CD14-positive monocyte (primary cell): ENCODE measurements around the gene DERL3. TPM values are rescaled to one million over a fixed set of nuclear protein-coding genes. Genes with fewer than 3 reads are reported as not detected.

Source experiments
- DNase-seq, 3 donors: peaks; one replicate each; pipeline ENCODE4 v3.0.0-alpha.2; 2011 to 2022
- H2AFZ ChIP-seq: 2 replicates; pipeline ENCODE4 v1.6.0; 2012; ENCODE audit warnings: mild to moderate bottlenecking, low read depth, low read length, inconsistent platforms; ENCODE audit not compliant: insufficient read depth, poor library complexity, severe bottlenecking
- H3K27ac ChIP-seq, 2 donors: 1 replicate in 1 of 2; 2 replicates in 1 of 2; pipeline ENCODE4 v1.5.1; 2012 to 2013; ENCODE audit warnings: low read length in 2 of 2, control low read depth in 1 of 2, inconsistent platforms in 1 of 2, low read depth in 1 of 2, mild to moderate bottlenecking in 1 of 2
- H3K27me3 ChIP-seq, 2 donors: one replicate each; pipeline versions ENCODE4 v1.6.0 to v1.6.1; 2011 to 2013; ENCODE audit warnings: low read length in 2 of 2; ENCODE audit not compliant: control insufficient read depth in 2 of 2, insufficient read depth in 2 of 2
- H3K36me3 ChIP-seq, 2 donors: replicated peaks in 1 of 2; 1 replicate in 1 of 2; 2 replicates in 1 of 2; pipeline versions ENCODE4 v1.5.1 to v1.6.1; 2012 to 2013; ENCODE audit warnings: low read length in 2 of 2, control low read depth in 1 of 2, inconsistent platforms in 1 of 2, mild to moderate bottlenecking in 1 of 2; ENCODE audit not compliant: insufficient read depth in 2 of 2, control insufficient read depth in 1 of 2
- H3K4me1 ChIP-seq, 2 donors: 1 replicate in 1 of 2; 2 replicates in 1 of 2; pipeline versions ENCODE4 v1.5.1 to v1.6.1; 2012 to 2013; ENCODE audit warnings: low read length in 2 of 2, control low read depth in 1 of 2, inconsistent platforms in 1 of 2, mild to moderate bottlenecking in 1 of 2, moderate library complexity in 1 of 2; ENCODE audit not compliant: insufficient read depth in 2 of 2, control insufficient read depth in 1 of 2
- H3K4me2 ChIP-seq: replicated peaks from 2 replicates; pipeline ENCODE3; 2012; ENCODE audit warnings: low read length, moderate library complexity, mild to moderate bottlenecking; ENCODE audit not compliant: poor library complexity, severe bottlenecking; ENCODE audit errors: extremely low read depth
- H3K4me3 ChIP-seq, 3 experiments: fragments of 200-600 bp in 1 of 3; sonication (generic) in 1 of 3; replicated peaks in 1 of 3; 1 replicate in 2 of 3; 2 replicates in 1 of 3; pipeline ENCODE4 v1.5.1; 2011 to 2013; ENCODE audit warnings: low read length in 3 of 3, mild to moderate bottlenecking in 3 of 3, control low read depth in 2 of 3, low read depth in 2 of 3, inconsistent platforms in 1 of 3, moderate library complexity in 1 of 3
- H3K79me2 ChIP-seq: 2 replicates; pipeline ENCODE4 v1.6.0; 2012; ENCODE audit warnings: mild to moderate bottlenecking, control low read depth, inconsistent platforms, low read length, moderate library complexity; ENCODE audit not compliant: insufficient read depth
- H3K9ac ChIP-seq: 2 replicates; pipeline ENCODE4 v1.6.0; 2017; ENCODE audit warnings: low read length, mild to moderate bottlenecking; ENCODE audit not compliant: insufficient read depth, poor library complexity, severe bottlenecking
- H3K9me3 ChIP-seq, 2 donors: replicated peaks in 1 of 2; 1 replicate in 1 of 2; 2 replicates in 1 of 2; pipeline versions ENCODE4 v1.5.1 to v1.6.1; 2012 to 2013; ENCODE audit warnings: low read length in 2 of 2, control low read depth in 1 of 2; ENCODE audit not compliant: control insufficient read depth in 1 of 2, insufficient read depth in 1 of 2
- H4K20me1 ChIP-seq: 2 replicates; pipeline ENCODE4 v1.6.0; 2012; ENCODE audit warnings: mild to moderate bottlenecking, low read length, control low read depth, moderate library complexity; ENCODE audit not compliant: insufficient read depth
- H3K27ac Mint-ChIP-seq, 7 donors: one replicate each; pipeline ENCODE4 v1.8.0; 2020; ENCODE audit warnings: mild to moderate bottlenecking in 7 of 7, mixed read lengths in 7 of 7, moderate library complexity in 6 of 7, inconsistent platforms in 2 of 7
- H3K27me3 Mint-ChIP-seq, 3 donors: one replicate each; pipeline ENCODE4 v1.8.0; 2021 to 2022; ENCODE audit warnings: low read depth in 3 of 3, mild to moderate bottlenecking in 3 of 3, mixed read lengths in 3 of 3, moderate library complexity in 3 of 3, inconsistent platforms in 1 of 3
- H3K36me3 Mint-ChIP-seq, 2 donors: one replicate each; pipeline ENCODE4 v1.8.0; 2020; ENCODE audit warnings: mixed read lengths in 2 of 2, inconsistent platforms in 1 of 2, mild to moderate bottlenecking in 1 of 2
- H3K4me1 Mint-ChIP-seq: one replicate; pipeline ENCODE4 v1.8.0; 2020; ENCODE audit warnings: mild to moderate bottlenecking, mixed read lengths
- H3K4me3 Mint-ChIP-seq, 2 donors: one replicate each; pipeline ENCODE4 v1.8.0; 2020; ENCODE audit warnings: mild to moderate bottlenecking in 2 of 2, mixed read lengths in 2 of 2, moderate library complexity in 1 of 2
- H3K9me3 Mint-ChIP-seq, 7 donors: one replicate each; pipeline ENCODE4 v1.8.0; 2020 to 2022; ENCODE audit warnings: mixed read lengths in 7 of 7, mild to moderate bottlenecking in 6 of 7, moderate library complexity in 6 of 7, inconsistent platforms in 2 of 7
- CTCF ChIP-seq: fragments of 200-600 bp; IDR thresholded peaks from one replicate; pipeline ENCODE4 v1.8.0; 2022; ENCODE audit warnings: antibody characterized with exemption, mild to moderate bottlenecking
- WGBS: methylation state at CpG from one replicate; pipeline ENCODE4 v1.1.5; 2013; ENCODE audit warnings: missing lambda C conversion rate; ENCODE audit not compliant: insufficient coverage; 5-methylcytosine and 5-hydroxymethylcytosine counted together
- intact Hi-C, 2 donors: fragments of 100-400 bp; cut with micrococcal nuclease; formaldehyde crosslinking; loops; one replicate each; pipeline versions ENCODE4 v1.15.0 to v1.15.1; 2023
- polyA plus RNA-seq, 3 donors: library from polyadenylated mRNA; depleted of rRNA in 1 of 3; unstranded in 2 of 3; stranded (reverse) in 1 of 3; fragments of 300-500 nt in 2 of 3; fragments of >200 nt in 1 of 3; fragmentation: Illumina TruSeq in 2 of 3; gene quantifications; 1 replicate in 2 of 3; 2 replicates in 1 of 3; pipeline ENCODE4 v1.2.3, GENCODE V29; 2012 to 2021

The DERL3 gene
- polyA plus RNA-seq, 3 donors, result 0.23 to 0.64 (median 0.28) TPM

DNA sequence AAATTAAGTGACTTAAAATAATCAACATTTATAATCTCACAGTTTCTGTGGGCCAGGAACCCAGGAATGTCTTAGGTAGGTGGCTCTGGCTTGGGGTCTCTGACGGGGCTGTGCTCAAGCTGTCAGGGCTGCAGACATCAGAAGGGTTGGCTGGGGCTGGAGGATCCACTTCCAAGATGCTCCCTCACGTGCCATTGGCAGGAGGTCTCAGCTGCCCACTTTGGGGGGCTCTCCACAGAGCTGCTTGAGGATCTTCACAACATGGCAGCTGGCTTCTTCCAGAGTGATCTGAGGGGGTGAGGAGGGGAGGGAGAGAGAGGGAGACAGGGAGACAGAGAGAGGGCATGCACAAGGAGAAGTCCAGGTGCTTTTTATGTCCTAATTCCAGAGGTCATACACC, 37.0 kb upstream of the DERL3 start:
- H3K27ac ChIP-seq, result no peak overlapping the region

DNA sequence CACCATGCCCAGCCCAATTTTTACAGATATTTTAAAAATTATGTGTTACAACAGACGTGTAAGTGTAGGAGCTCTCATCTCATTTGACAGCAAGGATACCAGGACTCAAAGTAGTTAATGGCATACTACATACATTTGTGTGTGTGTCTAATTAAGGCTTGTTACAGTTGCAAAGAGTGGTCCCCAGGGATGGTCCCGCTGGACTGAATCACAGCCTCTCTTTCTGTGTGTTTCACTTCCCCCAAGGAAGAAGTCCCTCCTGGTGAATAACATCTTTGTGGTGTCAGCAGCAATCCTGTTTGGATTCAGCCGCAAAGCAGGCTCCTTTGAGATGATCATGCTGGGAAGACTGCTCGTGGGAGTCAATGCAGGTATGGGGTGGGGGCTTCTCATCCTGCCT, 36.1 kb upstream of the DERL3 start:
- Mint-ChIP-seq H3K4me3 (no peak overlapping the region), H3K36me3 (no peaks in the 10 kb centered on the region), H3K9me3 (no peaks in the 10 kb centered on the region), H3K4me1 (no peaks in the 10 kb centered on the region), H3K27ac (no peak overlapping the region), H3K27me3 (peaks cover 0 to 2% (median 1%) of the 10 kb centered on the region in 3 donors)
- TF ChIP-seq CTCF, result no peak
- no peaks in the 10 kb centered on the region for H3K4me1 ChIP-seq
- 67% methylated on average over 1 of the region's 4 CpGs for WGBS
- H3K27me3 ChIP-seq, result no peaks in the 10 kb centered on the region
- H3K36me3 ChIP-seq, result no peaks in the 10 kb centered on the region
- DNase-seq, result no peak
- H3K79me2 ChIP-seq, result no peaks in the 10 kb centered on the region
- H3K9me3 ChIP-seq, result no peaks in the 10 kb centered on the region
- H3K9ac ChIP-seq, result no peak overlapping the region
- H2AFZ ChIP-seq, result no peak overlapping the region
- no peak overlapping the region for H3K4me3 ChIP-seq
- intact Hi-C loops, result no loop called here
- H4K20me1 ChIP-seq, result no peaks in the 10 kb centered on the region
- H3K4me2 ChIP-seq, result no peak overlapping the region
- H3K27ac ChIP-seq, result no peak overlapping the region

More for the DNA sequence above, 37.0 kb upstream of the DERL3 start:
- TF ChIP-seq CTCF, result no peak
- Mint-ChIP-seq H3K9me3 (no peaks in the 10 kb centered on the region), H3K27ac (no peak overlapping the region), H3K27me3 (peaks cover 0 to 1% (median 0%) of the 10 kb centered on the region in 3 donors), H3K36me3 (no peaks in the 10 kb centered on the region), H3K4me3 (no peak overlapping the region), H3K4me1 (no peaks in the 10 kb centered on the region)
- Histone ChIP-seq H3K9ac (no peak overlapping the region), H3K4me2 (no peak overlapping the region), H3K36me3 (no peaks in the 10 kb centered on the region), H2AFZ (no peak overlapping the region), H3K9me3 (no peaks in the 10 kb centered on the region), H3K27me3 (no peaks in the 10 kb centered on the region), H3K4me1 (no peaks in the 10 kb centered on the region), H3K79me2 (no peaks in the 10 kb centered on the region), H4K20me1 (no peaks in the 10 kb centered on the region), H3K4me3 (no peak overlapping the region)
- no peak for DNase-seq
- intact Hi-C loops, result no loop called here
- 100% methylated on average over 2 of the region's 2 CpGs for WGBS
